ENCODE data around the gene PNMT. TPM values are rescaled to one million over a fixed set of nuclear protein-coding genes. Genes with fewer than 3 reads are reported as not detected.

PNMT gene
- total and polyA plus RNA-seq, 7 donors = 1.2 to 5.4 (median 2.8) TPM

DNA sequence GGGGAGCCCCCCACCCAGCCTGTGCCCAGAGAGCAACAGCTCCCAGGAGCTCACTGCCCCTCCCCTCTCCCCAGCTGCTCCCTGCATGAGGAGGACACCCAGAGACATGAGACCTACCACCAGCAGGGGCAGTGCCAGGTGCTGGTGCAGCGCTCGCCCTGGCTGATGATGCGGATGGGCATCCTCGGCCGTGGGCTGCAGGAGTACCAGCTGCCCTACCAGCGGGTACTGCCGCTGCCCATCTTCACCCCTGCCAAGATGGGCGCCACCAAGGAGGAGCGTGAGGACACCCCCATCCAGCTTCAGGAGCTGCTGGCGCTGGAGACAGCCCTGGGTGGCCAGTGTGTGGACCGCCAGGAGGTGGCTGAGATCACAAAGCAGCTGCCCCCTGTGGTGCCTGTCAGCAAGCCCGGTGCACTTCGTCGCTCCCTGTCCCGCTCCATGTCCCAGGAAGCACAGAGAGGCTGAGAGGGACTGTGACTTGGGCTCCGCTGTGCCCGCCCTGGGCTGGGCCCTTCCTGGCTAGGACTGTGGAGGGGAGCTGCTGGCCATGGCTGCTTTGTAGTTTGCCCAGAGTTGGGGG lies 2.5 kb upstream of the PNMT start:
- Histone ChIP-seq H3K27me3 (peaks cover 27 to 62% (median 45%) of the 10 kb centered on the region in 3 donors), H3K4me1 (peaks cover 0 to 50% (median 30%) of the 10 kb centered on the region in 4 donors), H3K27ac (peak overlapping the region in 2 of 4 donors; percentile 17 to 36), H3K4me3 (no peak overlapping the region), H3K36me3 (peaks cover 0 to 19% (median 1%) of the 10 kb centered on the region in 4 donors), H3K9me3 (no peaks in the 10 kb centered on the region)
- TF ChIP-seq CTCF (IDR thresholded peaks at IDR 0.05) (no peak), POLR2AphosphoS5 (IDR thresholded peaks at IDR 0.05) (peak in 1 of 4 donors; percentile 11)
- intact Hi-C loops (cut with DNase I) = no loop called here
- WGBS, 2 donors = 63 to 73% methylated on average over 17 of the region's 17 CpGs
- DNase-seq = no peak

DNA sequence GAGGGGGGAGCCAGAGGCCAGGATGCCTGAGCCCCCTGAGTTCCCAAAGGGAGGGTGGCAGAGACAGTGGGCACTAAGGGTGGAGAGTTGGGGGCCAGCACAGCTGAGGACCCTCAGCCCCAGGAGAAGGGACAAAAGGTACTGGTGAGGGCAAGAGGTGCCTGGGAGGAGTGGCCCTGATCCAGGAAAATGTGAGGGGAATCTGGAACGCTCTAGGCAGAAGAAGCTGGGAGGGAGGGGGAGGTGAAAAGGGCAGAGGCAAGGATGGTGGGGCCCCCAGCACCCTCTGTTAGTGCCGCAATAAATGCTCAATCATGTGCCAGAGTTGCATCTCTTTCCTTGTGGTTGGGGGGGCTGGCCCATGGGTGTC lies 2.0 kb upstream of the PNMT start:
- no peak for DNase-seq
- intact Hi-C loops (cut with DNase I) = no loop called here
- Histone ChIP-seq H3K9me3 (no peaks in the 10 kb centered on the region), H3K27me3 (peaks cover 32 to 67% (median 50%) of the 10 kb centered on the region in 3 donors), H3K27ac (peak overlapping the region in 1 of 4 donors; percentile 36), H3K4me3 (no peak overlapping the region), H3K36me3 (peaks cover 0 to 14% (median 0%) of the 10 kb centered on the region in 4 donors), H3K4me1 (peaks cover 0 to 50% (median 30%) of the 10 kb centered on the region in 4 donors)
- WGBS, 2 donors = 53 to 69% methylated on average over 2 of the region's 2 CpGs
- TF ChIP-seq POLR2AphosphoS5 (IDR thresholded peaks at IDR 0.05) = no peak
- no peak for TF ChIP-seq CTCF (IDR thresholded peaks at IDR 0.05)
- TF ChIP-seq EP300 (IDR thresholded peaks at IDR 0.05) = no peak
- TF ChIP-seq POLR2A (IDR thresholded peaks at IDR 0.05) = no peak

DNA sequence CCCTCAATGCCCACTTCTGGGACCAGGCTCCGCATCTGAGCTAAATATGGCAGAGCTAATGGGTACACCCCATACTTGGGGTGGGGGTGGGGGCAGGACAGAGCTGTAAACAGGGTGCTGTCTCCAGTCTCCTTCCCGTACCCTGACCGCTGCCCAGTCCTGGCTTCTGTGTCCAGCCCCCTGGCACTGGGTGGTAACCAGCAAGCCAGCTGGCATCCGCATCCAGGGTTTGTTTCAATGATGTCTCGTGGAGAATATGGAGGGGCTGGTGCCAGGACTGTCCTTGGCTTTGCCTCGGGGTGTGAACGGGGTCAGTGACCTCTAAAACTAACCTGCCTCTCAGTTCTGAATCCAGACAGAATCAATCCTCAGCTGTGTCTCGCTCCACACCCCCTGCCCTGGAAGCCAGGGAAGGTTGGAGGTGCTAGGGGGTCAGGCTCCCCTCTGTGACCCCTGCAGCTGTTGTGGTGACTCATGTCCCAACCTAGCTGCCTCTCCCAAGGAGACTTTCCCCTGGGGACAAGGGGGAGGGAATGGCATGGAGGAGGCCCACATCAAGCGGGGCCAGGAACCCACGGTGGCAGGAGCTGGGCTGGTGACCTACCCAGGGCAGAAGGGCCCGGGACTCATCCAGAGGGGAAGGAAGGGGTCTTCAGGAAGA lies 1.5 kb upstream of the PNMT start:
- DNase-seq = no peak
- 68 to 73% methylated on average over 11 of the region's 11 CpGs for WGBS, 2 donors
- Histone ChIP-seq H3K36me3 (peaks cover 0 to 9% (median 0%) of the 10 kb centered on the region in 4 donors), H3K27me3 (peaks cover 37 to 72% (median 55%) of the 10 kb centered on the region in 3 donors), H3K27ac (peak overlapping the region in 2 of 4 donors; percentile 36 to 52), H3K4me3 (no peak overlapping the region), H3K4me1 (peaks cover 0 to 50% (median 28%) of the 10 kb centered on the region in 4 donors), H3K9me3 (no peaks in the 10 kb centered on the region)
- TF ChIP-seq POLR2AphosphoS5 (IDR thresholded peaks at IDR 0.05) = peak in 1 of 4 donors; percentile 23
- no peak for TF ChIP-seq POLR2A (IDR thresholded peaks at IDR 0.05)
- intact Hi-C loops (cut with DNase I) = no loop called here

DNA sequence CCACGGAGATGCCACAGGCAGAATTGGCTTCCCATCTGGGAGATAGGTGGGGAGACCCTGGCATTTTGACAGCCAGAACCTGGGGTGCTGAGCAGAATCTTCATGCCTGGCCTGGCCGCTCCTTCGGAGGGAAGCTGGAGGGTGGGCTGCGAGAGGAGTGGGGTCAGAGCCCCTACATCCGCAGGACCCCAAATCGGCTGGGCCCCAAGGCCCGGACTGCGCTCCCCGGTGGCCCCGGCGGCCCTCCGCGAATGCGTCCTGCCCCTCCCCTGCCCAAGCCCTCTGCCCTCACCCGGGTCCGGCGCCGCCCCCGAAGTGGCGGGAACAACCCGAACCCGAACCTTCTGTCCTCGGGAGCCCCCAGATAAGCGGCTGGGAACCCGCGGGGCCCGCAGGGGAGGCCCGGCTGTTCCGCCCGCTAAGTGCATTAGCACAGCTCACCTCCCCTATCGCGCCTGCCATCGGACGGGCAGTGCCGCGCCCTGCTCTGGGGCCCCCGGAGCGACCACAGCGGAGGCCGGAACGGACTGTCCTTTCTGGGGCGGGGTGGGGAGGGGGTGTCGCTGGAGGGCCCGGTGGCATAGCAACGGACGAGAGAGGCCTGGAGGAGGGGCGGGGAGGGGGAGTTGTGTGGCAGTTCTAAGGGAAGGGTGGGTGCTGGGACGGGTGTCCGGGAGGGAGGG lies 850 bp upstream of the PNMT start:
- peak overlapping the region in 3 of 4 donors; percentile 35 to 54 (median 47) for H3K4me3 ChIP-seq
- 11 to 12% methylated on average over 49 of the region's 49 CpGs for WGBS, 2 donors
- intact Hi-C loops (cut with DNase I) = no loop called here

DNA sequence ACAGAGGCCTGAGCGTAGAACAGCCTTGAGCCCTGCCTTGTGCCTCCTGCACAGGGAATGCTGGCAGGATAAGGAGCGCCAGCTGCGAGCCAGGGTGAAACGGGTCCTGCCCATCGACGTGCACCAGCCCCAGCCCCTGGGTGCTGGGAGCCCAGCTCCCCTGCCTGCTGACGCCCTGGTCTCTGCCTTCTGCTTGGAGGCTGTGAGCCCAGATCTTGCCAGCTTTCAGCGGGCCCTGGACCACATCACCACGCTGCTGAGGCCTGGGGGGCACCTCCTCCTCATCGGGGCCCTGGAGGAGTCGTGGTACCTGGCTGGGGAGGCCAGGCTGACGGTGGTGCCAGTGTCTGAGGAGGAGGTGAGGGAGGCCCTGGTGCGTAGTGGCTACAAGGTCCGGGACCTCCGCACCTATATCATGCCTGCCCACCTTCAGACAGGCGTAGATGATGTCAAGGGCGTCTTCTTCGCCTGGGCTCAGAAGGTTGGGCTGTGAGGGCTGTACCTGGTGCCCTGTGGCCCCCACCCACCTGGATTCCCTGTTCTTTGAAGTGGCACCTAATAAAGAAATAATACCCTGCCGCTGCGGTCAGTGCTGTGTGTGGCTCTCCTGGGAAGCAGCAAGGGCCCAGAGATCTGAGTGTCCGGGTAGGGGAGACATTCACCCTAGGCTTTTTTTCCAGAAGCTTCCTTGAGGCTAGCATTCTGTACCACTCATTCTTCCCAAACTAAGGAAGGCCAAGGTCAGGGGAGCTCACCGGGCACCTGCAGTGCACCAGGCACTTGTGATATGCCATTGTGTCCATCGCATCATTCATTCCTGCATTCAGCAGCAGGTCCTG lies 1.9 kb downstream of the PNMT start:
- intact Hi-C loops (cut with DNase I) = loop anchor here (2.0 kb wide), 1 partner anchor 47 kb away; no protein-coding TSS in a partner anchor
- Histone ChIP-seq H3K36me3 (no peaks in the 10 kb centered on the region), H3K4me1 (peaks cover 0 to 29% (median 26%) of the 10 kb centered on the region in 4 donors), H3K27ac (no peak overlapping the region), H3K27me3 (peaks cover 39 to 74% (median 60%) of the 10 kb centered on the region in 3 donors), H3K4me3 (no peak overlapping the region), H3K9me3 (no peaks in the 10 kb centered on the region)
- no peak for DNase-seq
- WGBS, 2 donors = 89 to 93% methylated on average over 23 of the region's 23 CpGs
- TF ChIP-seq POLR2A (IDR thresholded peaks at IDR 0.05) (no peak), CTCF (IDR thresholded peaks at IDR 0.05) (no peak), POLR2AphosphoS5 (IDR thresholded peaks at IDR 0.05) (no peak), EP300 (IDR thresholded peaks at IDR 0.05) (no peak)

More for the DNA sequence above, 850 bp upstream of the PNMT start:
- peaks cover 39 to 78% (median 60%) of the 10 kb centered on the region in 3 donors for H3K27me3 ChIP-seq
- H3K27ac ChIP-seq = peak overlapping the region in 2 of 4 donors; percentile 32 to 52
- DNase-seq = no peak
- H3K36me3 ChIP-seq = peaks cover 0 to 3% (median 0%) of the 10 kb centered on the region in 4 donors
- H3K9me3 ChIP-seq = no peaks in the 10 kb centered on the region
- TF ChIP-seq POLR2AphosphoS5 (IDR thresholded peaks at IDR 0.05) = peak in 1 of 4 donors; percentile 8
- no peak for TF ChIP-seq POLR2A (IDR thresholded peaks at IDR 0.05)
- H3K4me1 ChIP-seq = peaks cover 0 to 43% (median 27%) of the 10 kb centered on the region in 4 donors
